HFF-Myc (cell line): Measurements from ENCODE around the gene MFSD6.

Experiments used
- DNase-seq: peaks from one replicate; pipeline ENCODE4 v3.0.0-alpha.2; 2011; ENCODE audit warnings: low read depth; ENCODE audit errors: extremely low read depth
- H3K4me3 ChIP-seq: replicated peaks from 2 replicates; pipeline ENCODE4 v1.5.1; 2011; ENCODE audit warnings: low read depth, mild to moderate bottlenecking, control low read depth, low read length
- TF ChIP-seq, protein P1 (sequence below): IDR thresholded peaks from 2 replicates; pipeline ENCODE4 v1.5.1; 2012; ENCODE audit warnings: mild to moderate bottlenecking, low read depth, low read length, control low read depth; ENCODE audit errors: missing control alignments

MFSD6 gene

DNA sequence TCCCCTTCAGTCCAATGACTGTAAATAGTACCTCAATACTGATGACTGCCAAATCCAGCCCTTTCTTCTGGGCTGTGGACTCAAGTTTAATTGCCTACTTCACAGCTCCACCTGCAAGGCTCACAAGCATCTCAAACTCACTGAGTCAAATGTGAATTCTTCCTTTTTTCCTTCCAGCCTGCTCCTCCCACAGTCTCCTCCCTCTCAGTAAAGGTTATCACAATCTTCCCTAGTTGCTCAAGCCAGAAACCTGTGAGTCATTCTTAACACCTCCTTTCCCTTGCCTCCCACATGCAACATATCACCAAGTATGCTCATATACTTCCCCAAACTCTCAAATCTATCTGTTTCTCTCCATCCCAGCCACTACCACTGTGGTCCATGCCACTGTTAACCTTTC, 3.7 kb upstream of the MFSD6 start:
- TF ChIP-seq, protein P1, sequence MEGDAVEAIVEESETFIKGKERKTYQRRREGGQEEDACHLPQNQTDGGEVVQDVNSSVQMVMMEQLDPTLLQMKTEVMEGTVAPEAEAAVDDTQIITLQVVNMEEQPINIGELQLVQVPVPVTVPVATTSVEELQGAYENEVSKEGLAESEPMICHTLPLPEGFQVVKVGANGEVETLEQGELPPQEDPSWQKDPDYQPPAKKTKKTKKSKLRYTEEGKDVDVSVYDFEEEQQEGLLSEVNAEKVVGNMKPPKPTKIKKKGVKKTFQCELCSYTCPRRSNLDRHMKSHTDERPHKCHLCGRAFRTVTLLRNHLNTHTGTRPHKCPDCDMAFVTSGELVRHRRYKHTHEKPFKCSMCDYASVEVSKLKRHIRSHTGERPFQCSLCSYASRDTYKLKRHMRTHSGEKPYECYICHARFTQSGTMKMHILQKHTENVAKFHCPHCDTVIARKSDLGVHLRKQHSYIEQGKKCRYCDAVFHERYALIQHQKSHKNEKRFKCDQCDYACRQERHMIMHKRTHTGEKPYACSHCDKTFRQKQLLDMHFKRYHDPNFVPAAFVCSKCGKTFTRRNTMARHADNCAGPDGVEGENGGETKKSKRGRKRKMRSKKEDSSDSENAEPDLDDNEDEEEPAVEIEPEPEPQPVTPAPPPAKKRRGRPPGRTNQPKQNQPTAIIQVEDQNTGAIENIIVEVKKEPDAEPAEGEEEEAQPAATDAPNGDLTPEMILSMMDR, result no peak
- no peak overlapping the region for H3K4me3 ChIP-seq
- DNase-seq, result no peak

DNA sequence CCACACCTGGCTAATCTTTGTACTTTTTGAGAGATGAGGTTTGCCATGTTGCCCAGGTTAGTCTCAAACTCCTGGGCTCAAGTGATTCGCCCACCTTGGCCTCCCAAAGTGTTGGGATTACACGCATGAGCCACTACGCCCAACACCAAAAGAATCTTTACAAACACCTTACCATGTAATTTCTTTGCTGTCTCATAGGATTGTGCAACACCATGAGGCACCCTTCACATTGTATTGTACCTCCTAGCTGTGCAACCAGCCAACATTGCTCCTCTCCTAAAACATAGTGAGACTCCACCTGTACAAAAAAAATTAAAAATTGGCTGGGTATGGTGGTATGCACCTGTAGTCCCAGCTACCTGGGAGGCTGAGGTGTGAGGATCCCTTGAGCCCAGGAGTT, 3.1 kb upstream of the MFSD6 start:
- DNase-seq, result no peak
- TF ChIP-seq, protein P1, result no peak
- no peak overlapping the region for H3K4me3 ChIP-seq

DNA sequence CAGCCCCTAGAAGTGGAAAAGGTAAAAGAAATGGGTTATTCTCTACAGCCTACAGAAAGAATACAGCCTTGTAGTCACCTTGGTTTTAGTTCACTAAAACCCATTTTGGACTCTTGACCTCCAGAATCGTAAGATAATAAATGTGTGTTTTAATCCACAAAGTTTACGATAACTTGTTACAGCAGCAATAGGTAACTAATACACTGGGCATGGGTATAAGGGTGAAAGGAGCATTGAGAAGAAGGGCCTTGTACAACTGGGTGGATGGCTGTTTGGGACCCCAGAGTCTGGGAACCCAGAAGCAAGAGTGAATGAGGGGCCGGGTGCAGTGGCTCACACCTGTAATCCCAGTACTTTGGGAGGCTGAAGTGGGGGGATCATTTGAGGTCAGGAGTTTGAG, 2.2 kb upstream of the MFSD6 start:
- no peak overlapping the region for H3K4me3 ChIP-seq
- TF ChIP-seq, protein P1, result no peak
- DNase-seq, result no peak

DNA sequence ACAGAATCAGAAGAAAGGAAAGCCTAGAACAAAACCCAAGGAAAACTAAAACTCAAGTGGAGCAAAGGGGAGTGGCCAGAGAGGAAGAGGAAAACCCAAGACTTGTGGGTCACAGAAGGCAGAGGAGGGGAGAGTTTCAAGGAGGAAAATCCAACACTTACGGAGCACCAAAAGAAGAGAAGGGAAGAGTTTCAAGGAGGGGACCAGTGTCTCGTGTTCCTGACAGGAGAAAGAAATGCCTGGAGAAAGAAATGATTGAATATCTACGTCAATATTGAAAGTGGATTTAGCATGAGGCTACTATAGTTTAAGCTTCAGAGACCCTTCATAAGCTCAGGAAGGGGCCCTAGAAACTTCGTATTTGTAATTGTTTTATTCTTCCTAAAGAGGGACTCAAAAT, 1.4 kb upstream of the MFSD6 start:
- TF ChIP-seq, protein P1, result no peak
- no peak for DNase-seq
- no peak overlapping the region for H3K4me3 ChIP-seq

DNA sequence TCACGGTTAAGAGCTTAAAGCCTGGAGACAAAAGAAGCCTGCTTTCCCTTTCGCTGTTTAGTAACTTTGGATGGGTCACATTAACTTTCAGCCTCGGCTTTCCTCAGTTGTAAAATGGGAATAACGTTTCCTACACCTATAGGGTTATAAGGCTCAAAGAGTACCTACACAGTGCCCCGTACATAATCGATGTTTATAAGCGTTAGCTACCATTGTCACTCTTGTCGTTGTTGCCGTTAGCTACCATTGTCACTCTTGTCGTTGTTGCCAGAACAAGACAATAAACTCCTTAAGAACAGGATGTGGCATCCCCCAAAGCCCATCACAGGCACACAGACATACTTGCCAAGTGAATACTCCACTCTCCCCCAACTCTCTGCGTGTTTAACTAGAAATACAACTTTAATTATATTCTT, 901 bp upstream of the MFSD6 start:
- H3K4me3 ChIP-seq, result peak overlapping the region; percentile 61
- TF ChIP-seq, protein P1, result no peak
- DNase-seq, result no peak

DNA sequence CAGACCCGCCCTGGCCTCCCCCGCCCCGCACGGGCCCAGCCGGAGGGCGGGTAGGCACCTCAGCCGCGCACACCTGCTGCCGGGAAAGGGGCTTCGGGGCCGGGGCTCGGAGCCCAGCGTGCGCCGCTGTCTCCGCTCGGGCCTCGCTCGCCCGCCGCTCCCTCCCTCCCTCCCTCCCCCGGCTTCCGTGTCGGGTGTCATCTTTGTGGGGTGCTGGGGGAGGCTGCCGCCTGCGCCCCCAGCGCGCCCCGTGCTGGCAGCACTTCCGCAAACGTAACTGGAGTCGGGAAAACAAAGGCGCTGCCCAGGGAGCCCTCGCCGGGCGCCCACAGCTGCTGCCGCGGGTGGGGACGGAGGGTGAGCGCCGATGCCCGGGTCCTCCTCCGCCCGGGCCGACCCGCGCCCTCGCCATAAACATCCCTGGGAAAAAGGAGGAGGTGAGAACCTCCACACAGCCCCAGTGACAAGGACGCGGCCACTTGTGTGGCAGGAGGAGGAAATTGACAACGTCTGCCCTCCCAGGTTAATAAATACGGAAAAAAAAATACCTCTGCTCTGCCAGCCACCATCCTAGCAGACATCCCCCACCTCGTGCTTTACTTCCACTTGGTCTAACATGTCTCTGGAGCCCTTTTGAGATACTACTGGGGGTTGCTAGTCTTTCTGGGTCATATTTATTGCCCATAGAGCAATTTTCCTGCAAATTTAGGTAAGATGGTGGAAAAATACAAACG, 550 bp downstream of the MFSD6 start:
- peak overlapping the region; percentile 61 for H3K4me3 ChIP-seq
- TF ChIP-seq, protein P1, result no peak
- DNase-seq, result no peak

DNA sequence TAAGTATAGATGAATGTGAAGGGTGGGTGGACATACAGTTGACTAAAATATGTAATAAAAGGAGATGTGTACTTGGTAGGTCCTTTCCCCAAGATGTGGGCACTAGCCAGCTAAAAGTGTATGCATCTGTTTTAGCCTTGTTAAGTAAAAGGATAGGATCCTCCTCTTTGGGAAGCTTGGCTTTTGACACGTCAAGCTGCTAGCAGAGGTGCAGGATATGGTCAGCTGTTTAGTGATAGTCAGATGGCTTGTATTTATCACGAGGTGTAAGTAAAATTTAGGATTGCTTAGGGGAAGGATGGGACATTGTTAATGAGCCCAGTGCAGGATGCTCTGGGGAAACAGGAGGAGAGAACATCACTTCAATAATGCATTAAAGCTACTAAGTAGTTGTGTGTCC, 1.5 kb downstream of the MFSD6 start:
- no peak for DNase-seq
- no peak overlapping the region for H3K4me3 ChIP-seq
- TF ChIP-seq, protein P1, result no peak
